ENCODE results near the gene SLC4A8.
"Not testable (repeated sequence)": the region's sequence is repeated elsewhere in the genome, so short reads cannot be mapped to it uniquely, and the experiment has no call there.

Gene SLC4A8

GRCh38 chr12:51473947-51474346 lies 49.3 kb downstream of the SLC4A8 start:
- in situ Hi-C loops (cut with HindIII; ENCODE audit: low sequenced_read_pairs) = no loop called here

GRCh38 chr12:51475543-51475942 lies 50.9 kb downstream of the SLC4A8 start:
- in situ Hi-C loops (cut with HindIII; ENCODE audit: low sequenced_read_pairs) = no loop called here

GRCh38 chr12:51480978-51481377 lies 56.3 kb downstream of the SLC4A8 start:
- in situ Hi-C loops (cut with HindIII; ENCODE audit: low sequenced_read_pairs) = no loop called here

- in situ Hi-C loops (cut with HindIII; ENCODE audit: low sequenced_read_pairs) = no loop called here
Measured at GRCh38 chr12:51482929-51483697, 58.5 kb downstream of the SLC4A8 start.

- in situ Hi-C loops (cut with HindIII; ENCODE audit: low sequenced_read_pairs) = no loop called here
Measured at GRCh38 chr12:51484119-51484518, 59.5 kb downstream of the SLC4A8 start.

- in situ Hi-C loops (cut with HindIII; ENCODE audit: low sequenced_read_pairs) = no loop called here
Measured at GRCh38 chr12:51488281-51488680, 63.6 kb downstream of the SLC4A8 start.

- in situ Hi-C loops (cut with HindIII; ENCODE audit: low sequenced_read_pairs) = no loop called here
Measured at GRCh38 chr12:51493281-51493680, 68.7 kb downstream of the SLC4A8 start.

GRCh38 chr12:51496895-51497294 lies 72.3 kb downstream of the SLC4A8 start:
- in situ Hi-C loops (cut with HindIII; ENCODE audit: low sequenced_read_pairs) = no loop called here

- in situ Hi-C loops (cut with HindIII; ENCODE audit: low sequenced_read_pairs) = no loop called here
Measured at GRCh38 chr12:51504851-51505250, 80.2 kb downstream of the SLC4A8 start.

GRCh38 chr12:51505360-51506105 lies 80.9 kb downstream of the SLC4A8 start:
- in situ Hi-C loops (cut with HindIII; ENCODE audit: low sequenced_read_pairs) = no loop called here

GRCh38 chr12:51507178-51507577 lies 82.5 kb downstream of the SLC4A8 start:
- in situ Hi-C loops (cut with HindIII; ENCODE audit: low sequenced_read_pairs) = no loop called here

- in situ Hi-C loops (cut with HindIII; ENCODE audit: low sequenced_read_pairs) = no loop called here
Measured at GRCh38 chr12:51508285-51508684, 83.7 kb downstream of the SLC4A8 start.

- in situ Hi-C loops (cut with HindIII; ENCODE audit: low sequenced_read_pairs) = no loop called here
Measured at GRCh38 chr12:51511546-51512260, 87.1 kb downstream of the SLC4A8 start.

- in situ Hi-C loops (cut with HindIII; ENCODE audit: low sequenced_read_pairs) = no loop called here
Measured at GRCh38 chr12:51512438-51512837, 87.8 kb downstream of the SLC4A8 start.

GRCh38 chr12:51515037-51515436 lies 90.4 kb downstream of the SLC4A8 start:
- in situ Hi-C loops (cut with HindIII; ENCODE audit: low sequenced_read_pairs) = not testable (repeated sequence)

- in situ Hi-C loops (cut with HindIII; ENCODE audit: low sequenced_read_pairs) = no loop called here
Measured at GRCh38 chr12:51517316-51517715, 92.7 kb downstream of the SLC4A8 start.

GRCh38 chr12:51517800-51518199 lies 93.2 kb downstream of the SLC4A8 start:
- in situ Hi-C loops (cut with HindIII; ENCODE audit: low sequenced_read_pairs) = no loop called here

- in situ Hi-C loops (cut with HindIII; ENCODE audit: low sequenced_read_pairs) = no loop called here
Measured at GRCh38 chr12:51519755-51520154, 95.1 kb downstream of the SLC4A8 start.

- in situ Hi-C loops (cut with HindIII; ENCODE audit: low sequenced_read_pairs) = no loop called here
Measured at GRCh38 chr12:51520576-51521325, 96.1 kb downstream of the SLC4A8 start.

GRCh38 chr12:51521554-51522276 lies 97.1 kb downstream of the SLC4A8 start:
- in situ Hi-C loops (cut with HindIII; ENCODE audit: low sequenced_read_pairs) = no loop called here

All from DLD1 (cell line).